Transverse colon (tissue), 4 donors: ENCODE data around the gene CBFA2T2. TPM values are rescaled to one million over a fixed set of nuclear protein-coding genes. Genes with fewer than 3 reads are reported as not detected.
"Not testable (repeated sequence)": the region's sequence is repeated elsewhere in the genome, so short reads cannot be mapped to it uniquely, and the experiment has no call there.

Source experiments
- DNase-seq: peaks from one replicate; pipeline ENCODE4 v3.0.0-alpha.2; 2019
- H3K27ac ChIP-seq, 4 donors: fragments of 200-600 bp; sonication (generic); 2 replicates each; pipeline ENCODE4 v1.5.1; 2016 to 2018; ENCODE audit warnings: inconsistent platforms in 4 of 4
- H3K27me3 ChIP-seq: fragments of 200-600 bp; sonication (generic); 2 replicates; pipeline ENCODE4 v1.5.1; 2017; ENCODE audit warnings: inconsistent platforms
- H3K36me3 ChIP-seq, 4 donors: fragments of 200-600 bp; sonication (generic); 2 replicates each; pipeline ENCODE4 v1.5.1; 2017 to 2019; ENCODE audit warnings: inconsistent platforms in 4 of 4
- H3K4me1 ChIP-seq, 4 donors: fragments of 200-600 bp; sonication (generic); 2 replicates each; pipeline ENCODE4 v1.5.1; 2017 to 2020; ENCODE audit warnings: inconsistent platforms in 4 of 4
- H3K4me3 ChIP-seq, 4 donors: fragments of 200-600 bp; sonication (generic); 1 replicate in 1 of 4; 2 replicates in 3 of 4; pipeline versions ENCODE4 v1.5.1 to v1.6.1; 2017 to 2019; ENCODE audit warnings: inconsistent platforms in 4 of 4
- H3K9me3 ChIP-seq, 2 donors: fragments of 200-600 bp; sonication (generic); 2 replicates each; pipeline ENCODE4 v1.5.1; 2017 to 2019; ENCODE audit warnings: inconsistent platforms in 2 of 2
- EP300 ChIP-seq: sonication (generic); formaldehyde crosslinking; IDR thresholded peaks from one replicate; pipeline ENCODE4 v1.6.1; 2017; ENCODE audit warnings: antibody characterized with exemption, low read depth
- POLR2A ChIP-seq: fragments of 450-650 bp; IDR thresholded peaks from one replicate; pipeline ENCODE4 v1.6.1; 2016; ENCODE audit warnings: antibody characterized with exemption, mild to moderate bottlenecking, moderate library complexity
- POLR2AphosphoS5 ChIP-seq, 3 donors: sonication (generic); formaldehyde crosslinking; IDR thresholded peaks; one replicate each; pipeline ENCODE4 v1.6.1; 2016; ENCODE audit warnings: antibody characterized with exemption in 3 of 3
- WGBS, 2 donors: methylation state at CpG; one replicate each; pipeline ENCODE4 v1.1.5; 2018; ENCODE audit warnings: low coverage in 1 of 2; 5-methylcytosine and 5-hydroxymethylcytosine counted together
- in situ Hi-C, 4 donors: fragments of 200-750 bp; cut with MboI; loops; one replicate each; pipeline versions ENCODE4 v1.15.0 to v1.15.1; 2017; ENCODE audit warnings: low sequenced_read_pairs in 3 of 4, low pct_ligation_motif_present in 1 of 4, low pct_unique_long_range_greater_than_20kb in 1 of 4
- intact Hi-C: fragments of 100-400 bp; cut with DNase I; formaldehyde crosslinking; loops from one replicate; pipeline ENCODE4 v1.15.1; 2023; ENCODE audit warnings: low total_unique reads
- total RNA-seq, 4 donors: library from RNA; depleted of rRNA; stranded (reverse); fragments of >200 nt; gene quantifications; one replicate each; pipeline ENCODE4 v1.1.0, GENCODE V29; 2016
- TF ChIP-seq, protein P1 (sequence below), 5 experiments: fragments of 200-600 bp in 3 of 5; fragments of 450-650 bp in 2 of 5; sonication (generic) in 3 of 5; IDR thresholded peaks; 1 replicate in 2 of 5; 2 replicates in 3 of 5; pipeline ENCODE4 v1.5.1; 2016 to 2017; ENCODE audit warnings: antibody characterized with exemption in 5 of 5, inconsistent platforms in 3 of 5, mild to moderate bottlenecking in 2 of 5, moderate library complexity in 1 of 5

CBFA2T2 gene
- total RNA-seq, 4 donors from 2014 or later, result 35.8 to 62.3 (median 46.6) TPM

DNA sequence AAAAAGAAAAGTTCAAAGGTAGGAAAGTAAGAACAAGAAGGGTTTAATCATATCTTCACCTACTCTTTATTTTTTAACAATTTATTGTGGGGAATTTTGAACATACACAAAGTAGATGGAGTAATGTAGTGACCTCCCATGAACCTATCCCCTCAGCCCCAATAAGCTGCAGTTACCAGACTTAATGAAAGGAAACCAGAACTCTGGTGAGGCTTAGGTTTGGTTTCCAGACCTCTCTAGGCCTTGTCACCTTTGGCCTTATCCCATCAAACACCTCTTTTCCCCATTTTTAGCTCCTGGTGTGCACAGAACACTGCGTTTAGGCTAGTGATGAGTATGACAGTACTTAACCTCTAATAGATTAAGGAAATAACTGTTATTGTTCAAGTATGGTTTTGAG, 42.0 kb downstream of the CBFA2T2 start:
- H3K27ac ChIP-seq, result peak overlapping the region; percentile 25 to 60 (median 46)
- DNase-seq, result no peak

DNA sequence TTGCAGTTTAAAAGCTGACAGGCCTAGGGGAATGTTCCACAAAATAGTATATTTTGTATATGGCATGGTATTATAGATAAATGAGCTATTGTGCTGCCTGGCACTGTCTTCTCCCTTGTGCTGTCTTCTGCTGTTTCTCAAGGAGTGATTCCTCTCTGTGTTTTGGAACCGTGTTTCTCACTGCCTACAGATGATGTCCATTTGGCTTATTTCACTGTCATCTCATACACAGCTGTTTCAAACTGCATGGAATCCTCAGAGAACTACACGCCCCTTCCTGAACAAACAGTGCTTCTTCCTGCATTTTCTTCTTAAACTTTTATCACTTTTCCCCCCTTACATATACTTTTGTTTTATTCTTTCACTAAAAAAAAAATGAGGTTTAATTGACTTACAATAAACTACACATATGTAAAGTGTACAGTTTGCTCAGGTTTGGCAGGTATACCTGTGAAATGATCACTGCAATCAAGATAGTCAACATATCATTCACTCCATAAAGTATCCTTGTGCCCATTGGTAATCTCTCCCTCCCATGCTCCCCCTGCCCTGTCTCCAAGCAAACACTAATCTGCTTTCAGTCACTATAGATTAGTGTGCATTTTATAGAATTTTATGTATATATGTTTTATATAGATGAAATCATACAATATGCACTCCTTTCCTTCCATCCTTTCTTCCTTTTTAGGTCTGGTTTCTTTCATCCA, 43.0 kb downstream of the CBFA2T2 start:
- intact Hi-C loops (no loop called here), in situ Hi-C loops (no loop called here)
- no peaks in the 10 kb centered on the region for H3K9me3 ChIP-seq
- peak overlapping the region; percentile 25 to 60 (median 46) for H3K27ac ChIP-seq
- 17% methylated on average over 2 of the region's 2 CpGs; no CpG with 5 or more reads in 1 of the 2 donors for WGBS, 2 donors
- peaks cover 16 to 50% (median 36%) of the 10 kb centered on the region in 4 donors for H3K4me1 ChIP-seq
- H3K4me3 ChIP-seq, result no peak overlapping the region
- no peak for DNase-seq
- TF ChIP-seq POLR2A, result no peak
- peak in 2 of 3 donors; percentile 19 to 38 for TF ChIP-seq POLR2AphosphoS5 (IDR thresholded peaks at IDR 0.05)
- H3K36me3 ChIP-seq, result no peaks in the 10 kb centered on the region
- H3K27me3 ChIP-seq, result no peaks in the 10 kb centered on the region

More for the DNA sequence above, 42.0 kb downstream of the CBFA2T2 start:
- Histone ChIP-seq H3K27me3 (no peaks in the 10 kb centered on the region), H3K4me1 (peaks cover 16 to 45% (median 33%) of the 10 kb centered on the region in 4 donors), H3K36me3 (no peaks in the 10 kb centered on the region), H3K9me3 (no peaks in the 10 kb centered on the region), H3K4me3 (no peak overlapping the region)
- intact Hi-C loops (no loop called here), in situ Hi-C loops (no loop called here)
- TF ChIP-seq POLR2A (no peak), EP300 (no peak), POLR2AphosphoS5 (IDR thresholded peaks at IDR 0.05) (no peak)
- TF ChIP-seq, protein P1, sequence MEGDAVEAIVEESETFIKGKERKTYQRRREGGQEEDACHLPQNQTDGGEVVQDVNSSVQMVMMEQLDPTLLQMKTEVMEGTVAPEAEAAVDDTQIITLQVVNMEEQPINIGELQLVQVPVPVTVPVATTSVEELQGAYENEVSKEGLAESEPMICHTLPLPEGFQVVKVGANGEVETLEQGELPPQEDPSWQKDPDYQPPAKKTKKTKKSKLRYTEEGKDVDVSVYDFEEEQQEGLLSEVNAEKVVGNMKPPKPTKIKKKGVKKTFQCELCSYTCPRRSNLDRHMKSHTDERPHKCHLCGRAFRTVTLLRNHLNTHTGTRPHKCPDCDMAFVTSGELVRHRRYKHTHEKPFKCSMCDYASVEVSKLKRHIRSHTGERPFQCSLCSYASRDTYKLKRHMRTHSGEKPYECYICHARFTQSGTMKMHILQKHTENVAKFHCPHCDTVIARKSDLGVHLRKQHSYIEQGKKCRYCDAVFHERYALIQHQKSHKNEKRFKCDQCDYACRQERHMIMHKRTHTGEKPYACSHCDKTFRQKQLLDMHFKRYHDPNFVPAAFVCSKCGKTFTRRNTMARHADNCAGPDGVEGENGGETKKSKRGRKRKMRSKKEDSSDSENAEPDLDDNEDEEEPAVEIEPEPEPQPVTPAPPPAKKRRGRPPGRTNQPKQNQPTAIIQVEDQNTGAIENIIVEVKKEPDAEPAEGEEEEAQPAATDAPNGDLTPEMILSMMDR (IDR thresholded peaks at IDR 0.05), result no peak
- WGBS, 2 donors, result 56 to 88% methylated on average over 1 of the region's 1 CpG

DNA sequence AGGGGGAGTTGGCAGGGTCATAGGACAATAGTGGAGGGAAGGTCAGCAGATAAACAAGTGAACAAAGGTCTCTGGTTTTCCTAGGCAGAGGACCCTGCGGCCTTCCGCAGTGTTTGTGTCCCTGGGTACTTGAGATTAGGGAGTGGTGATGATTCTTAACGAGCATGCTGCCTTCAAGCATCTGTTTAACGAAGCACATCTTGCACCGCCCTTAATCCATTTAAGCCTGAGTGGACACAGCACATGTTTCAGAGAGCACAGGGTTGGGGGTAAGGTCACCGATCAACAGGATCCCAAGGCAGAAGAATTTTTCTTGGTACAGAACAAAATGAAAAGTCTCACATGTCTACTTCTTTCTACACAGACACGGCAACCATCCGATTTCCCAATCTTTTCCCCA, 45.8 kb downstream of the CBFA2T2 start:
- H3K27me3 ChIP-seq, H3K36me3 ChIP-seq, in situ Hi-C loops, H3K4me3 ChIP-seq, DNase-seq, H3K27ac ChIP-seq, H3K9me3 ChIP-seq, intact Hi-C loops: not testable (repeated sequence)
- WGBS, 2 donors, result 92 to 100% methylated on average over 1 to 5 of the region's 8 CpGs
- H3K4me1 ChIP-seq, result peaks cover 22 to 64% (median 45%) of the 10 kb centered on the region in 4 donors

DNA sequence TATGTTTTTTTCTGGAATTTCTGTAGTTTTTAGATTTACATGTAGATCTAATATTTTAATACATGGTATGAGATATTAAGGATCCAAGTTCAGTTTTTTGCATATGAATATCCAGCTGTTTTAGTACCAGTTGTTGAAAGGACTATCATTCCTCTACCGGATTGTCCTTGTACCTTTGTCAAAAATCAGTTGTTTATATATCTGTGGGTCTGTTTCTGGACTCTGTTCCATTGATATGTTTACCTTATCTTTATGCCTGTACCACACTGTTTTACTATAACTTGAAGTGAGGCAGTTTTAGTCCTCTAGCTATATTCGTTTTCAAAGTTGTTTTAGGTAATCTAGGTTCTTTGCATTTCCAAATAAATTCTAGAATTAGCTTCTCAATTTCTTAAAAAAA, 47.7 kb downstream of the CBFA2T2 start:
- no peak overlapping the region for H3K4me3 ChIP-seq
- H3K27ac ChIP-seq, result peak overlapping the region; percentile 2 to 53 (median 44)
- H3K36me3 ChIP-seq, result no peaks in the 10 kb centered on the region
- peaks cover 7 to 46% (median 26%) of the 10 kb centered on the region in 4 donors for H3K4me1 ChIP-seq
- H3K9me3 ChIP-seq, result no peaks in the 10 kb centered on the region
- H3K27me3 ChIP-seq, result no peaks in the 10 kb centered on the region
- WGBS, 2 donors, result 38 to 44% methylated on average over 2 of the region's 2 CpGs
- in situ Hi-C loops (no loop called here), intact Hi-C loops (no loop called here)
- no peak for DNase-seq
- TF ChIP-seq EP300, result no peak
- no peak for TF ChIP-seq POLR2A

DNA sequence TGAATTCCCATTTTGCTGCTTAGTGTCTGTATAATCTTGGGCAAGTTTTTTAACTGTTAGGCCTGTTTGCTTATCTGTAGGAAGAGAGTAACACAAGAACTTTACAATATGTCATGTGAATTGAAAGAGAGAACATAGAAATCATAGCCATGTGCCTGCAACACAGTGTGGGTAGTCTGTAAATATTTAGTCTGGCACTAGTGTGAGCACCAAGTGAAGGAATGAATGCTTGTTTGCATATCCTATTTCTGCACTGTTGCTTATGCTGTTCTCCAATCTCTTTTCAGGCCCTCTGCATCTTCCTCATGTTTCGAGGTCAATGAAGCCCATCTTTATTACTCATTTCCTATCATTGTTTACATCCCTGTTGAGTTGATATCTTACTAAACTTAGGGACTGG, 49.2 kb downstream of the CBFA2T2 start:
- H3K27ac ChIP-seq, result no peak overlapping the region

More for the DNA sequence above, 49.2 kb downstream of the CBFA2T2 start:
- H3K9me3 ChIP-seq, result no peaks in the 10 kb centered on the region
- in situ Hi-C loops, result no loop called here
- DNase-seq, result no peak
- H3K4me3 ChIP-seq, result no peak overlapping the region
- no peaks in the 10 kb centered on the region for H3K27me3 ChIP-seq
- WGBS, 2 donors, result 26 to 39% methylated on average over 1 of the region's 1 CpG
- TF ChIP-seq, protein P1 (IDR thresholded peaks at IDR 0.05), result no peak
- TF ChIP-seq EP300 (no peak), POLR2A (no peak), POLR2AphosphoS5 (IDR thresholded peaks at IDR 0.05) (no peak)
- H3K36me3 ChIP-seq, result no peaks in the 10 kb centered on the region
- intact Hi-C loops, result no loop called here
- peaks cover 7 to 30% (median 15%) of the 10 kb centered on the region in 4 donors for H3K4me1 ChIP-seq
